ENCODE measurements around the gene TMX4.
"Not testable (repeated sequence)": the region's sequence is repeated elsewhere in the genome, so short reads cannot be mapped to it uniquely, and the experiment has no call there.

The TMX4 gene

GRCh38 chr20:7967199-7967844 is 52.2 kb downstream of the TMX4 start:
- Mint-ChIP-seq H3K27me3 (peaks cover 6% of the 10 kb centered on the region), H3K4me1 (no peaks in the 10 kb centered on the region), H3K27ac (no peak overlapping the region), H3K4me3 (no peak overlapping the region), H3K9me3 (no peaks in the 10 kb centered on the region), H3K36me3 (ENCODE audit: low read depth) (no peaks in the 10 kb centered on the region)
- DNase-seq (no peak), ATAC-seq (no peak)

GRCh38 chr20:7966176-7966575 is 53.4 kb downstream of the TMX4 start:
- Mint-ChIP-seq H3K27ac (no peak overlapping the region), H3K9me3 (no peaks in the 10 kb centered on the region), H3K4me1 (no peaks in the 10 kb centered on the region), H3K4me3 (no peak overlapping the region), H3K27me3 (peaks cover 6% of the 10 kb centered on the region), H3K36me3 (ENCODE audit: low read depth) (no peaks in the 10 kb centered on the region)
- ATAC-seq (no peak), DNase-seq (no peak)

- H3K27ac Mint-ChIP-seq, result no peak overlapping the region
- peaks cover 10% of the 10 kb centered on the region for H3K27me3 Mint-ChIP-seq
- DNase-seq (no peak), ATAC-seq (no peak)
- H3K4me1 Mint-ChIP-seq, result no peaks in the 10 kb centered on the region
- H3K9me3 Mint-ChIP-seq, result no peaks in the 10 kb centered on the region
- H3K36me3 Mint-ChIP-seq (ENCODE audit: low read depth), result no peaks in the 10 kb centered on the region
- no peak overlapping the region for H3K4me3 Mint-ChIP-seq
Measured at GRCh38 chr20:7959484-7959883, 60.1 kb downstream of the TMX4 start.

- ATAC-seq; H3K4me3 Mint-ChIP-seq; DNase-seq; H3K27ac Mint-ChIP-seq; H3K4me1 Mint-ChIP-seq; H3K36me3 Mint-ChIP-seq (ENCODE audit: low read depth); H3K9me3 Mint-ChIP-seq: not testable (repeated sequence)
- H3K27me3 Mint-ChIP-seq, result peaks cover 16% of the 10 kb centered on the region
Measured at GRCh38 chr20:7956561-7956960, 63.0 kb downstream of the TMX4 start.

- Mint-ChIP-seq H3K27me3 (peaks cover 25% of the 10 kb centered on the region), H3K4me1 (no peaks in the 10 kb centered on the region), H3K4me3 (no peak overlapping the region), H3K27ac (no peak overlapping the region), H3K36me3 (ENCODE audit: low read depth) (peaks cover 2% of the 10 kb centered on the region), H3K9me3 (peaks cover 21% of the 10 kb centered on the region)
- ATAC-seq (no peak), DNase-seq (no peak)
Measured at GRCh38 chr20:7950387-7950786, 69.2 kb downstream of the TMX4 start.

GRCh38 chr20:7943891-7944290 is 75.7 kb downstream of the TMX4 start:
- no peaks in the 10 kb centered on the region for H3K4me1 Mint-ChIP-seq
- no peaks in the 10 kb centered on the region for H3K36me3 Mint-ChIP-seq (ENCODE audit: low read depth)
- peaks cover 8% of the 10 kb centered on the region for H3K27me3 Mint-ChIP-seq
- no peak overlapping the region for H3K4me3 Mint-ChIP-seq
- peaks cover 14% of the 10 kb centered on the region for H3K9me3 Mint-ChIP-seq
- no peak overlapping the region for H3K27ac Mint-ChIP-seq
- ATAC-seq (no peak), DNase-seq (no peak)

- Mint-ChIP-seq H3K27ac (no peak within 1 kb of the TSS), H3K27me3 (peaks cover 10% of the 10 kb centered on the region)
- ATAC-seq, result no peak
Measured at GRCh38 chr20:7940341-7940740, 79.2 kb downstream of the TMX4 start, which contains the start of gene HAO1. Gene HAO1 (minus strand): TSS chr20:7940458. CDS start chr20:7940422, 36 bp downstream.

GRCh38 chr20:7939663-7940062 is 79.9 kb downstream of the TMX4 start:
- no peaks in the 10 kb centered on the region for H3K4me1 Mint-ChIP-seq
- H3K27ac Mint-ChIP-seq, result no peak overlapping the region
- no peak overlapping the region for H3K4me3 Mint-ChIP-seq
- peaks cover 10% of the 10 kb centered on the region for H3K27me3 Mint-ChIP-seq
- DNase-seq (no peak), ATAC-seq (no peak)
- H3K9me3 Mint-ChIP-seq, result no peaks in the 10 kb centered on the region
- H3K36me3 Mint-ChIP-seq (ENCODE audit: low read depth), result no peaks in the 10 kb centered on the region

More at GRCh38 chr20:7940341-7940740, 79.2 kb downstream of the TMX4 start, which contains the start of gene HAO1:
- H3K4me1 Mint-ChIP-seq, result no peaks in the 10 kb centered on the region
- no peak within 1 kb of the TSS for H3K4me3 Mint-ChIP-seq
- no peak for DNase-seq
- no peaks in the 10 kb centered on the region for H3K36me3 Mint-ChIP-seq (ENCODE audit: low read depth)
- H3K9me3 Mint-ChIP-seq, result no peaks in the 10 kb centered on the region

- H3K27me3 Mint-ChIP-seq, result peaks cover 10% of the 10 kb centered on the region
- no peaks in the 10 kb centered on the region for H3K4me1 Mint-ChIP-seq
- no peak overlapping the region for H3K4me3 Mint-ChIP-seq
- H3K36me3 Mint-ChIP-seq (ENCODE audit: low read depth), result no peaks in the 10 kb centered on the region
- no peak overlapping the region for H3K27ac Mint-ChIP-seq
- ATAC-seq (no peak), DNase-seq (no peak)
- H3K9me3 Mint-ChIP-seq, result no peaks in the 10 kb centered on the region
Measured at GRCh38 chr20:7938058-7938457, 81.5 kb downstream of the TMX4 start.

- DNase-seq, result no peak
- Mint-ChIP-seq H3K4me3 (no peak overlapping the region), H3K27ac (no peak overlapping the region), H3K36me3 (ENCODE audit: low read depth) (no peaks in the 10 kb centered on the region), H3K4me1 (no peaks in the 10 kb centered on the region), H3K9me3 (no peaks in the 10 kb centered on the region), H3K27me3 (peaks cover 10% of the 10 kb centered on the region)
- no peak for ATAC-seq
Measured at GRCh38 chr20:7937328-7937727, 82.2 kb downstream of the TMX4 start.

- Mint-ChIP-seq H3K27ac (no peak overlapping the region), H3K36me3 (ENCODE audit: low read depth) (no peaks in the 10 kb centered on the region), H3K4me1 (no peaks in the 10 kb centered on the region), H3K27me3 (peaks cover 14% of the 10 kb centered on the region), H3K9me3 (no peaks in the 10 kb centered on the region), H3K4me3 (no peak overlapping the region)
- ATAC-seq, result no peak
- no peak for DNase-seq
Measured at GRCh38 chr20:7935027-7935551, 84.5 kb downstream of the TMX4 start.

GRCh38 chr20:7933346-7933745 is 86.2 kb downstream of the TMX4 start:
- Mint-ChIP-seq H3K36me3 (ENCODE audit: low read depth) (no peaks in the 10 kb centered on the region), H3K4me3 (no peak overlapping the region), H3K27ac (no peak overlapping the region), H3K4me1 (no peaks in the 10 kb centered on the region), H3K9me3 (no peaks in the 10 kb centered on the region), H3K27me3 (peaks cover 14% of the 10 kb centered on the region)
- no peak for DNase-seq
- no peak for ATAC-seq

- H3K27ac Mint-ChIP-seq, result no peak overlapping the region
- H3K4me3 Mint-ChIP-seq, result no peak overlapping the region
- no peaks in the 10 kb centered on the region for H3K36me3 Mint-ChIP-seq (ENCODE audit: low read depth)
- no peaks in the 10 kb centered on the region for H3K9me3 Mint-ChIP-seq
- no peaks in the 10 kb centered on the region for H3K4me1 Mint-ChIP-seq
- ATAC-seq (no peak), DNase-seq (no peak)
- peaks cover 4% of the 10 kb centered on the region for H3K27me3 Mint-ChIP-seq
Measured at GRCh38 chr20:7930343-7930742, 89.2 kb downstream of the TMX4 start.

Measured in activated naive CD8-positive, alpha-beta T cell treated with anti-CD3 and anti-CD28 coated beads, Interleukin-2, amount 50 U/mL, for 24 hours (primary cell).